ENCODE measurements around the gene FAM174B.

- no peak for TF ChIP-seq CTCF (IDR thresholded peaks at IDR 0.05)
- no peak for TF ChIP-seq POLR2A (IDR thresholded peaks at IDR 0.05)
Measured at GRCh38 chr15:92603278-92603677, 52.3 kb downstream of the FAM174B start.

Data from testis (tissue), 2 donors.